Loucy (cell line): ENCODE measurements around the gene PACRG.

Experiments used
- CTCF ChIP-seq: fragments of 200-600 bp; sonication (generic); conservative IDR thresholded peaks from 2 replicates; pipeline ENCODE4 v1.5.1; 2014; ENCODE audit warnings: mild to moderate bottlenecking, antibody characterized with exemption, low read length
- EZH2phosphoT487 ChIP-seq: fragments of 200-600 bp; IDR thresholded peaks from 2 replicates; pipeline ENCODE4 v1.6.1; 2018; ENCODE audit warnings: antibody characterized with exemption, mild to moderate bottlenecking, moderate library complexity, borderline replicate concordance

GRCh38 chr6:162845972-162846371 is 118.2 kb downstream of the PACRG start:
- TF ChIP-seq EZH2phosphoT487 = no peak
- TF ChIP-seq CTCF = no peak
